DMS153 treated with DMSO at 0.1 percent for 48 hours (cell line): ENCODE data around the gene SERPIND1.
"Not testable (repeated sequence)": the region's sequence is repeated elsewhere in the genome, so short reads cannot be mapped to it uniquely, and the experiment has no call there.

Experiments
- DNase-seq: peaks from one replicate; lab custom pipeline; 2025; ENCODE audit not compliant: unreplicated experiment; lab: John Stamatoyannopoulos, UW

SERPIND1 gene

DNA sequence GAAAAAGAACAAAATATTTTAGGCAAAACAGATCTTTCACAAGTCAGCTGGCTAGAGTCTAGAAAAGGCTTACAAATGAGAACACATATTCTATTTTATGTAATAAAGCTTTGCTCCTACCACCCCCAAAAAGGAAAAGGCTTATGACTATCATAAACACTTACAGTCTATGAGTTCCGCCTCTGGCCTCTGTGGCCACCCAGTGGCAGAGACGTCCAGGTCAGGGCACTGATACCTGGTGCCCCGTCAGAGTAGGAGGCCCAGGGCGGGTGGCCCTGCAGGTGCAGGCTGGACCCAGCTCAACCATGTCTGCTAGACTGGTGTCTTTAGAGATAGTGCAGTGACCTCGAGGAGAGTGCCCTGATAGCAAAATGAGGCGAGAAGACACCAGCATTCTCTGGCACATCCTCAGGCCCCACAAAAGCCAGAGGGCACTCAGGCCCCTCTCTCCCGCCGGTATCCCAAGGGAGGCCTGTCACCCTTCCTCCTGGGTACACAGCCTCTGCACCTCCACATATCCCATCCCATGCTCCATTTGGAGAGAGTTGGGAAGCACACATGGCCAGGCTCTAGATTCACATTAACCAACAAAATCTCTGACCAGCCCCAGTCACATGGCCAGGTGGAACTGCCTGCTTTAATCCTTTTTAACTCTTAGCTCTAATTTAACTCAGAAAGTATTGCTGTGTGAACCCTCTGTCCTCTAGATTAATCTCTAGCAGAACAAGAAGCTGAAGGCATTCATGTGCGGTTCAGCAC lies 27.3 kb upstream of the SERPIND1 start:
- no peak for DNase-seq

DNA sequence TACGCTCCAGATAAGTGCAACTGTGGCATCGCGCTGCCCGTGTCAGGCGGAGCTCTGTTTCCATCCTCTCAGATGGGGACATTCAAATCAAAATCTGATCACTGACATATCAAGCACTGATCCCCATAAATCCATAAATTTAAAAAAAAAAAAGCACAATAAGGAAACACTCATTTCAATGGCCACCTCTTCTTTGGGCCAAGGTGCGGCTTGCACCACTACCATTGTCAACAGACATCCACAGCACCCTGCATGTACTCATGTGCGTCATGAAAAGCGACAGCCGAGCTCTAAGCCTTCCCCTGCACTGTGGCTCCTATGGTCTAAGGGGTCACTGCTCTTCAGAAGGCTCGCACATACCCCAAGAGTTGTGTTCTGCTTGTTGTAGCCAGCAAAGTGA lies 26.7 kb upstream of the SERPIND1 start:
- DNase-seq, result no peak

DNA sequence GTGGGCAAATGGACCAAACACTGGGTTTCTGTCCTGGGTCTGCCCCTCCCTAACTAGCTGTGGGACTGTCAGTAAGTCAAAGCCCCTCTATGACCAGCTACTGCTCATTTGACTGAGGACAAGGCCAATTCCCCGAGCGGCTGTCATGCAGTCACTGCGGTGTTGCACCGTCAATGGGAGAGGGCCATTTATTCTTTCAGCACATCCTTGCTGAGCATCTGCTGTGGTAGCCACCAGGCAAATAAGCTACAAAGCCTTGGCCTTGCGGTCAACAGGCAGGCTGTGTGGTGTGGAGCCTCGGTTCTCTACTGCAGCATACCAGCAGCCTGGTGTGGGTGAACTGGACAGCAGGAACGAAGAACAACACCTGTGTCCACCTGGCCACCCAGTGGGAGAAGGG lies 25.8 kb upstream of the SERPIND1 start:
- DNase-seq, result no peak

- DNase-seq, result no peak
Observed at GRCh38 chr22:20748731-20749428, 25.0 kb upstream of the SERPIND1 start.

GRCh38 chr22:20749453-20749852 lies 24.5 kb upstream of the SERPIND1 start:
- no peak for DNase-seq

DNA sequence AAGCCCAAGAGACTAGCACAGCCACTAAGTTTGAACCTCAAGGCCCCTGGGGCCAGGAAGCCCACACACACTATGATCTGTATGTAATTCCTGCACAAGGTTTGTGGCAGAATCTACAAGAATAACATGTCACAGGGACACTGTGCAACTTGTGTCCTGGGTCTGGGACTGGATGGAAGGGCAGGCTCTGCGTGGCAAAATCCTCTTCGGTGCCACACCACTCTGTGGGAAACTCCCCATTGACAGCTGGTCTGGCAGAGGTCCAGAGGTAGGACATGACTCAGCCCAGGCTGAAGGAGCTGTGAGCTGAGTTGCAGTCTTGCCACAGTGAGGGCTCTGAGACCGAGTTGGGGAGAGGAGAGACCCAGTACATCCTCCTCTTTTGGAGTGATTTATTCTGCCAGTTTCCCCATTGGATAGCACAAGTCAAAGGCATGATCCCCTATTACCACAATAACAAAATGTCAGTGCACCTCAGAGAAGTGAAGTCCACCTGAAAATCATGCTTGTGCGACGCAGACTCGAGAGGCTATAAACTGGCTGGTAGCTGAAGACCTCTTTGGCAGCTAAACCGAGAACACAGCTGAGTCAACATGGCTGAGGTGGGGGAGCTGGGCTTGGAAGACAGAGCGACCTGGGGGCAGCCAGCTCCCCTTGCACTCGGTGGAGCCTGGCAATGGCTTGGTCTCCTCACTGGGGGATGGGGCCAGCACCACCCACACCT lies 23.3 kb upstream of the SERPIND1 start:
- DNase-seq, result no peak

DNA sequence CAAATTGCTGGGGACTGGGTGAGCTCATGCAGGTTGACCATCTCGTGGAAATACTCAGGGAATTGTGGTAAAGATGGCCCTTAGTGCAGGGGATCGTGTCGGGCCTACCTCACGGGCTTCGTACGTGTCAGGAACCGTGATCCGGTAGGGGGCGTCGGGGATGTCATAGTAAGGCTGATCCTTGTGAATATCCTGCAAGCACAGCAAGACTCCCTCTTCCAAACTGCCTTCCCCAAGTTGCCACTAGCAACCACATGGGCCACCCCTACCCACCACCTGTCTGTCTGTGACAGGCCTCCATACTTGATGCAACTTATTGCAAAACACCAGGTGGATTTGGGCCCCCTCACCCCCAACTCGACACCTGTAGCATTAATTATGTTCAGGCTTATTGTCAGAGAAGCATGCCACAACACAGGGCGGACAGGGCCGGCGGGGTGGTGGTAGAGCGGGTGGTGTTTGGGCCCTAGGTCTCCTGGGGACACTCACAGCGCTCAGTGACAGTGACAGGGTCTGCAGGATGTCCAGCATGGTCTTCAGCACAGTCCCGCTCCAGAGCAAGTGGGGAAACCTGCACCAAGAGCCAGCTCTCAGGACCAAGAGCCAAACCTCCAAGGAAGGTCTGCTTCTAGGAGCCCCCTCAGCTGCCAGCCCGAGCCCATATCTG lies 22.6 kb upstream of the SERPIND1 start:
- no peak for DNase-seq

GRCh38 chr22:20752104-20752741 lies 21.7 kb upstream of the SERPIND1 start:
- DNase-seq, result no peak

DNA sequence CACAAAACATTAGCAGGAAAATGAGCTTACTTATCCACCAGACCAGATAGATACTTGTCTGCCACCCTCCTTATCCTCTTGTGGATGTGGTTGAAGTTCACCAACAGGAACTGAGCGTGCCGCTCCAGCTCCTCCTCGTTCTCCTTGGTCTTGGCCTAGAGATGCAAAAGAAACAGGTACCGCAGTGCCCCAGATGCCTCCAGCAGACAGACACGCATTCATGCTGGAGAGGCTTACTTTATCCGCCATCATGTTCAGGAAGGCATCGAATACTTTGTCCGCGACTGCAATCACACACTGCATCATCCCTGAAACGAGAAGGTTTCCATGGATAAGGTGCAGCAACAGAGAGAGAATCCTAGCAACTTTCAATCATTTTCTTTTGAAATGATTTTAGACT lies 21.0 kb upstream of the SERPIND1 start:
- DNase-seq, result no peak

GRCh38 chr22:20756846-20757245 lies 17.1 kb upstream of the SERPIND1 start:
- DNase-seq, result no peak

- no peak for DNase-seq
Observed at GRCh38 chr22:20758688-20759087, 15.2 kb upstream of the SERPIND1 start.

DNA sequence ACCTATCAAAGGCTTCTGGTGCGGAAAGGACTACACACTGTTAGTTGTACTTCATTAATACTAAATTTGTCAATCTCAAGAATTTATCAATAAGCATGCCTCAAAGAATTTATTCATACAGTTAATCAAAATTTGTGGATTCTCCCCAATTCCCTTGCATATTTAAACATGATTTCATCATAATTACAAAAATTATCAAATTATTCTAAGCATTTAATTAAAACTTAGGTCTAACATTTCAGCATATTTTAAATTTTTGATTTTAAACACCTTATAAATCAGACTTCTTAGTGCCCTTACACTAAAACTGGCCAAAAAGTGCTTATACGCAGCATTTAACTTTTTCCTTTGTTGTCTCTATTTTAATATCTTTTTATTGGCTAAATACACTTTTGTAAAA lies 13.8 kb upstream of the SERPIND1 start:
- DNase-seq, result no peak

- no peak for DNase-seq
Observed at GRCh38 chr22:20761536-20761935, 12.4 kb upstream of the SERPIND1 start.

DNA sequence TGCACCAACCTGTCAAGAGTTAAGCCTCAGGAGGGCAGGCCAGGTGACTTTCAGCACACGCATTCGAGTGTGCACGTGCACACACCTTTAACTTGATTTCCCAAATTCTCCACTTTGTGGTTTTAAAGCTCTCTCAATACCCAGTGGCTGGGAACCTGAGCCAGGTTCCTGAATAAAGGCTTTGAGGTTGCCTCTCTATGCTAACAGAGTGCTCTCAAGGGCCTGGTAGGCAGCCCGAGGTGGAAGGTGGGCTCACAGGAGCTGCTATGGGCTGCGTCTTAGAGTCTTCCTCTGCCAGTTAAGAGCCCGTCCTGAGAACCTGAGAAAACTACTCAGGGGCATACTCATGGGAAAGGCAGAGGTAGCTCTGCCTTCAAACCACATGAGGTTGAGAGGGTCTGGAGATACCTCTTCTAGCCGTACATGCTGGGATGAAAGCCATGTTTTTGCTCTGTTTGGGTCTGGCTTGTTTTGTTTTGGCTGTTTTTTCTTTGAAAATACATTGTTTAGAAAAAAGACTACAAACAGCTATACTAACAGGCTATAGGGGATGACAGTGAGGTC lies 11.6 kb upstream of the SERPIND1 start:
- DNase-seq, result no peak

GRCh38 chr22:20763630-20764470 lies 10.1 kb upstream of the SERPIND1 start:
- no peak for DNase-seq

GRCh38 chr22:20764471-20764720 lies 9.5 kb upstream of the SERPIND1 start:
- no peak for DNase-seq

DNA sequence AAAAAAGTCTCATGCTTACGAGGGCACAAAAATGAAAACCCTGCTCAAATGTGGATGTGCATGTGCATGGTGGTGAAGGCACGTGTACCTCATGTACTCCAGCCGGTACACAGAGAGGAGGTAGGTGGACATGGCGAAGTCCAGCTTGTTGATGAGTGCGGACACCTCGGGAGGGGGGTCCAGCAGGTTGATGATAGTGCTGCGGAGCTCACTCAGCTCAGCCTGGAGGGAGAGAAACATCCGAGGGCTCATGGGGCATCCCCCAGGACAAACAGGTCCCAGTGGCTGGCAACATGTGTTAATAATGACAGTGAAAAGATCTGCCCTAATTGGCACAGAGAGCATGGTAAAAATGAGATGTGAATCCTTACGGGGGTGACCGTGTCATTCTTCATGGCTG lies 9.2 kb upstream of the SERPIND1 start:
- DNase-seq, result no peak

DNA sequence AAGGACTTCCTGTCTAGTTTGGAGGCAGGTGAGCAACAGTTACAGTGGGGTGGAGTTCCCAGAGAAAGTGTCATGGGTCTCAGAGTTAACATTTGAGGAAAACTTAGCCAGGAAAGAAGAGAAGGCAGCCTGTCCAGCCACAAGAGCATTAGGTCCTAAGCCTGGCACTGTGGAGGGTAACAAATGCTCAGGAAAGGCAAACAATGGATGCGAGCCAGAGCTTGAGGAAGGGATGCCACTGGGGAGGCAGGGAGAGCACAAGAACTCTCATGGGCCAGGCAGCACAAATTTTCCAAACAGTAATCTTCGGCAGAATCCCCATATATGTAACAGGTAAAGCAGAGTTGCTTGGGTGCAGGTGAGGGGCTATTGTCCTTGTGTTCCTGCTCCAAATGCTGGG lies 8.0 kb upstream of the SERPIND1 start:
- no peak for DNase-seq

GRCh38 chr22:20766530-20766929 lies 7.4 kb upstream of the SERPIND1 start:
- DNase-seq, result no peak

DNA sequence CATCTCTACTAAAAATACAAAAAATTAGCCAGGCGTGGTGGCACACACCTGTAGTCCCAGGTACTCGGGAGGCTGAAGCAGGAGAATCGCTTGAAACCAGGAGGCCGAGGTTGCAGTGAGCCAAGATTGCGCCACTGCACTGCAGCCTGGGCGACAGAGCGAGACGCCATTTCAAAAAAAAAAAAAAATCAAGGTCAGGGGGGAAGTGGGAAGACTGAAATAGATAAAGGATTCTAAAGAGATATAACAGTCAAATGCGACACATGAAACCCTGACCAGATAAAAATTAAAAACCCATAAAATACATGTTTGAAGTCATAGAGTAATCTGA lies 4.5 kb upstream of the SERPIND1 start:
- not testable (repeated sequence) for DNase-seq
